H4 (cell line): Measurements from ENCODE around the gene GGA3. TPM values are rescaled to one million over a fixed set of nuclear protein-coding genes. Genes with fewer than 3 reads are reported as not detected.
A peak's percentile ranks its signal among the peaks of the same experiment; 100 is the strongest.
"Not testable (repeated sequence)": the region's sequence is repeated elsewhere in the genome, so short reads cannot be mapped to it uniquely, and the experiment has no call there.

Source experiments
- DNase-seq: peaks from one replicate; pipeline ENCODE4 v3.0.0-alpha.2; 2015; ENCODE audit warnings: low spot score
- total RNA-seq: library from RNA; depleted of rRNA; stranded (reverse); fragments of >200 nt; shearing (Covaris generic); gene quantifications from 2 replicates; pipeline ENCODE4 v1.2.3, GENCODE V29; 2014

GGA3 gene
- total RNA-seq, 1 experiment from 2014 or later = 12.7 TPM

DNA sequence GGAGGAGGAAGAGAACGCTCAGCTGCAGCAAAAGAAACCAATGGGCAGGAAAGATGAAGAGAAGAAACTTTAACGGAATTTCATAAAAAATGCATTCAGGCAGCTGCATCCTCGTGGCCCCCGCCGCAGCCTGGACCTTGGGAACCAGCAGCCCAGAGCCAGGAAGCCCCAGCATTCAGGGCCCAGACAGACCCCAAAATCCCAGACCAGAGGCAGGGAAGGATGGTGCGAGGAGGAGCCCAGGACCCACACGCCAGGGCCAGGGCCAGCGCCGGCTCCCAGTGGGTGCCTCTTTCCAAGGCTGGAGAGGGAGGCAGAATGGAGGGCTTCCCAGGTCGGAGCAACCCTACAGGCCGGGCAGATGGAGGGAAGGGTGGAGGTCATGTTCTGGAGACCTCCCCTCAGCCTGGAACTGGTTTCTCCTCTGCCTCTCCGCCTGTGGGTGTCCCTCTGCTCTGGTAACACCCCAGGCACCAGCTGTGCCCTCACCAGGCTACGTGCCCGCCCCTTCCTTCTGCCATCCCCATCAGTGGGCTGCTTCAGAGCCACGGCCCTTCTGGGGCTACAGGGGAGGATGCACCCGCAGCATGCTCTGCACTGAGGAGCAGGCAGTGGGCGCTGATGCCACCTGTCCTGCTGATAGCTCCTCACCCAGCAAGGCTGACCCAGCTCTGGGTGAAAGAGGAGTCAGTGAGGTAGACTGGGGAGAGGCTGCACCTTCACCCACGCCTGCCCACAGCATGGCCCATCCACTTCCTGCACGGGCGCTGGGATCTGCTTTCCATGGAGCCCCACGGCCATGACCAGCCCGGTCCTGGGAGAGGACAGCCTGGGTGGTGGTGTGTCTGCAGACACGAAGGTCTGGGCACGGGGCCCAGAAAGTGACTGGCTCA is 10.8 kb upstream of the GGA3 start:
- DNase-seq = no peak

DNA sequence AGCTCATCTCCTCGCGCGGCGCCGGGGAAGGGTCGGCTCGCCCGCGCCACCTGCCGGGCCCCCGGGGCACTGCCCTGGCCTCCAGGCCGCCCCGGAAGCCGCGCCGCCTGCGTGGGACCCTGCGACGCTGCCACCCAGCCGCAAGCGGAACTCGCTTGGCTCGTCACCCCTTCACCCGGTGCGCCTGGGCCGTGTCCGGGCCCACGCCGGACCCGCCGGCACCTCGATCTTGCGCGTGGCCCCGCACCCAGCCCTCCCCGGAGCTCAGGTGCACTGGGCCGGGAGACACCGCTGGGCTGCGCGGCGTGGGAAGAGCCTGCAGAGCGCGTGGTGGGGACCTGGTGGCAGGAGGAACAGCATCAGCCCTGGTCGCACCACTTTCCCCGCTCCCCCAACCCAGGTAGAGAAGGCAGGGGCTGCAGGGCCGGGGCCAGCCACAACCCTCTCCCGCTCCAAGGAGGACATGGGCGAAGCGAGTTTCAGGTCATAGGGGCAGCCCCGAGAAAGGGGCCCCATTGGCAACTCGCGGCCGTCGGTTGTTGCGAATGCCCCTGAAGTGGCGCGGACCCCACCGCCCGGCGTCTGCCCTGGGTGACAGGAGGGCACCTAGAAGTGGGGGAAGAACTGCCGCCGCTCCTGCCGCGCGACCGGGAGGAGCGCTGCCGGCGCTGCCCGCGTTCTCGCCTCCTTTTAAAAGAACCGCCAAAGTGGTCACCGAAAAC is 10.0 kb upstream of the GGA3 start:
- peak; percentile 53 for DNase-seq

DNA sequence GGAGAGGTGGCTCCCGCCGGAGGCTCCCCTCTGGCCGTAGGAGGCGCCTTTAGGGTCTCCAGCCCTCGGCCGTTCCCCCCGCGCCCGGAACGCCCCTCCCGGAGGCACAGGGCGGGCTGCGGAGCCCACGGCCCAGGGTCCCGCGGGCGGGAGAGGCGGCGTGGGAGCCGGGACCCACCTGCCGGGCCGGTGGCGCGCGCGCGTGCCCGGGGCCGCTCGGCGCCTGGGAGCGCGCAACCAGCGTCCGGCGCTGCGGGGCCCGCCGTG is 9.5 kb upstream of the GGA3 start, which contains the start of gene MIF4GD:
TSS of gene MIF4GD (minus strand) at position 266 of the 267 bp plus-strand sequence. CDS start 1,036 bp downstream, outside the sequence.
- DNase-seq = no peak

DNA sequence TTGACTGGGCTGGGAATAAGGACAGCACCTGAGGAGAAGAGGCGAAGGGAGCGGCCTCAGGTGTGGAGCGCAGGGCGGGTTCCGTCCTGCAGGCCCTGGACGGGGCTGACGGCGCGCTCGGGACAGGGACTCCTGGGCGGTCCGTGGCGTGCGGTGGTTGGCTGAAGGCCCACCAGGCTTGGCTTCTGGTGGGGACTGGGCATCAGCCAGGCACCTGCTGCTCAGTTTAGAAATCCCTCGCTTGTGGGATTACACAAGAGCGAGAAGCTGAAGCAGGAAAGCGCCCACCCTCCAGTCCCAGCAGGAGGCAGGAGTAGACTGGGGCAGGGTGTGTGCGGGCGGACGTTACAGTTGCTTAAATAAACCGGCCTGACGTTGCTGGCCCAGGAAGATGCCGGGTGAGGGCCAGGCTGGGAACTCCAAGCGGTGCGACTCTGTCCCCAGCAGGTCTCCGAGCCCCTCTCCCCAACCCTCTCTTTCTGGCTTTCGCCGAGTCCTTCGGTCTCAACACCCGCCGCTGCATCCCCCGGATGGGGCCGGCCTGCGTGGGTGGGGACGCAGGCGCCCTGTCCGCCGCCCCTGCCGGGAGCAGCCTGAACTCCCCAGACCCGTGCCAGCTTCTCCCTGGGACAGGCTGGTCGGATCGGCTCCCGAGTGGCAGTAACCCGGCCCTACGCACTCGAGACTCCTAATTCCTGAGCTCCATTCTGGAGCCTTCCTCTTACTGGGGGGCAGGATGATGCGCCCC is 9.0 kb upstream of the GGA3 start:
- peak; percentile 64 for DNase-seq

DNA sequence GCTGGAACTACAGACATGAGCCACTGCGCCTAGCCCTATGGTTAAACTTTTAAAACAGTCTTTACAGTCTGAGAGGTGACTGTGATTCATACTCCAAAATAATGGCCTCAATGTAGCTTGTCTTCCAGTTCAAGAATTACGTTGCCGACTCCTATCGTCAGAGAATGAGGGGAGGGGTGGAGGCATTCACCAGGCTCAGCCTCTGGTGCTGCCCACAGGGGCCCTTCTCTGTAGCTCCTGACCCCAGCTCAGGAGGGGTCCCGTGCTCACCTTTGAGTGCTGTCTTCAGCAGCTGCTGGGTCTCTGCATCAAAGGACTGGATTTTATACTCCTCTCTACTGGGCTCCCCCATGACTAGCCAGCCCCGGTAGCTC is 8.4 kb upstream of the GGA3 start:
- DNase-seq = no peak

DNA sequence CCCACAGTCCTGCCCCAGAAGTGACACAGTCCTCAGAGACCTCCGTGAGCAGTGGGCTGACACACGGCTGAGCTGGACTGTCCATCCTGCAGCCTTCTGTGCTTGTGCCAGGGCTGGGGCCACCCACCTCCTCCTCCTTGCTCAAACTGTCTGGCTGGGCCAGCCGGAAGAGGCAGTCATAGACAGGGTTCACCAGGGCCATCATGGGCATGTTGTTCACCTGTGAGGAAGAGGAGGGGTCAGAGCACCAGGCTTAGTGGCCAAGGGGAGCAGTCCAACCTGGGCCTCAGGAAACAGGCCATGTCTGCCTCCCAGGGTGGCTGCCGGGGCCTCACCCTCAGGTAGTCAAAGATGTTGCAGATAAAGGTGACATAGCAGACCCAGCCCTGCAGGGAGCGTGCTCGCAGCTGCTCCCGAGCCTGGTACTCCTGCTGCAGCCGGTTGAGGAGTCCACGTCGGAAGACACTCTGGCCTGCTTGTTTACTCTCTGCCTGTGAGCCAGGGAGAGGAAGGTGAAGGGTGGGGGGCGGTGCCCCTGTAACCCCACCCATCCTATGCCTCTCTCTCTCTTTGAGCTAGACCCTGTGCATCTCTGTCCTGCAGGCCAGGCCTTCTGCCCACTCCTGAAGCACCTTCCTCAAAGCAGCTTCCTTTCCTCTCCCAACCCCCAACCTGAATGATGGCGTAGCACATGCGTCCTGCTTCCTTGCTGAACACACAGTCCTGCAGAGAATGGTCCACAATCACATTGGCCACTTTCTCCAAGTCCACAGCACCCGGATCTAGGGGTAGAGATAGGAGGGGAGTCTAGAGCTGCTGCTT is 6.2 kb upstream of the GGA3 start:
- DNase-seq = no peak

DNA sequence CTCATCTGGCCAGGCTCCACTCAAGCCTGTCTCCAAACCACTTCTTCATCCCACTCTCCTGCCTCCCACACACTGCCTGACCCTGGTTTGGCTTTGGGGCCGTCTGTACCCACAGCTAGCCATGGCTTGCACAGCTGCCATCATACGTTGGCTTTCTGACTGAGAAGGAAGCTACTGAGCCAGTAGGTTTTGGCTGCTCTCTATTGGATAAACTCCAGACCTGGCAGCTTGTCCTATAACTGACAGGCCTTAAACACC is 5.7 kb upstream of the GGA3 start:
- no peak for DNase-seq

DNA sequence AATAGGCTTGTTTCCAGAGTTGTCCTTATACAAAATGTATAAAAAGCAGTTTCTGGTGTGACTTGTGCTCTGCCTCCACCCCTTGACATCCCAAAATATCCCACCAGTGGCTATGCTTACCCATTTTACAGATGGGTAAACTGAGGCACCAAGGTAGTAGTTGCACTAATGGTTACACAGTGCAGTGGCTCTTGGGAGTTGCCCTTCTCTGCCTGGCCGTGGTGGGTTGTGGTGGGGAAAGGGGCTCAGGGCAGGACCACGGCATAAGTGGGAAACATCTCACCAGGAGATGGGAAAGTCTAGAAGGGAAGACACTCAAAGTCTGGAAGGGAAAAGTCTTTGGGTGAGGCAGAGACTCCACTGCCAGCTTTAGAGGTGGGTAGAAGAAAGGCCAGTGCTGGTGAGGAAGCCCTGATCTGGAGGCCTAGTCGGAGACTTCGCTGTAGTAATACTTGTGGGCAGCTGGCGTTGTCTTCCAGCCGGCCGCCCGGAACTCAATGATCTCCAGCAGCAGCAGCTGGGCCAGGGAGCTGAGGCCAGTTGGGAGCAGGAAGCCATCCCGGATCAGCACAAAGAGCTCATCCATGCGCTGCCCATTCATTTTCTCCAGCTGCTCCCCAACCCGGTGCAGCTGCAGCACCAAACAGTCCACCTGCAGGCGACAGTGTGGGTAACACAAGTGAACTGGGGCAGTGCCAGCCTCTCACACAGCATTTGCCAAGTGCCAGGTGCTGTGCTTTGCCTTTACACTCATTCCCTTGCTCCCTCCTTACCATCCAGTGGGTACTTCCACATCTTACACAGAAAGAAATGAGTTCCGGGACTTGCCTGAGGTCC is 5.1 kb upstream of the GGA3 start:
- no peak for DNase-seq

DNA sequence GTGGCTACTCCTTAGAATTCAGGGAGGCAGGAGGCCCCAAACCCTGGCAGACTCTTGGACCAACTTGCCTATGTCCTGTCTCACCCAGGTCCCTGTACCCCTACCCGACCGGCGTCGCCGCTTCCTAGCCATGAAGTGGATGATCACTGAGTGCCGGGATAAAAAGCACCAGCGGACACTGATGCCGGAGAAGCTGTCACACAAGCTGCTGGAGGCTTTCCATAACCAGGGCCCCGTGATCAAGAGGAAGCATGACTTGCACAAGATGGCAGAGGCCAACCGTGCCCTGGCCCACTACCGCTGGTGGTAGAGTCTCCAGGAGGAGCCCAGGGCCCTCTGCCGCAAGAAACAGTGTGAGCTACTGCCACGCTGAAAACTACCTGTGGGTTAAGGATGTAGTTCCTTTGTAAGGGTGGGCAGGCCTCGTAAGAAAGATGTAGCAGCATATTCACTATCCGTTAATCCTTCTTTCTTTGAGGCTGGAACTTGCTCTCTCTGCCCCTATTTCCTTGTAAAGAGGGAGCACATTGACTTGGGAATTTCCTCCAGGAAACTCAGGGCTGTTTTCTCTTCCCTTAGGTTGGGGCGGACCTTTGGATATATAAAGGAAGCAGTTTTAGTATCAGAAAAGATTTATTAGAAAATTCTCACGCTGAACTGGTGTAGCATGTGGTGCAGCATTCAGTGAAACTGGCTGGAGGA is 4.4 kb upstream of the GGA3 start:
- no peak for DNase-seq

DNA sequence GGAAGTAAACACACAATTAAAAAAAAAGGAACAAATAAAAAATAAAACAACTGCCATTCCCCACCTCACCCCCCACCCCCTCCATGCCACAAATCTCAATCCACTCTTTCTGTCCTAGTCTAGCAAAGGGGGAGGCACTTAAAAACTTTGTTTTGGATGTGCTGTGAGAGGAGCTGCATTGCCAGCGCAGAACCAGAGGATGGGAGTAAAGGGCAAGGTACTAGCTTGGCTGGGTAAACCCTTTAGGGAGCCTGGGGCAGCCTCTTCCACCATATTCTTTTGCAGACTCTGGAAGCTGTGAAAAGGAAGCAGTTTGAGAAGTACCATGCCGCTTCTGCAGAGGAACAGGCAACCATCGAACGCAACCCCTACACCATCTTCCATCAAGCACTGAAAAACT is 1.6 kb upstream of the GGA3 start:
- no peak for DNase-seq

DNA sequence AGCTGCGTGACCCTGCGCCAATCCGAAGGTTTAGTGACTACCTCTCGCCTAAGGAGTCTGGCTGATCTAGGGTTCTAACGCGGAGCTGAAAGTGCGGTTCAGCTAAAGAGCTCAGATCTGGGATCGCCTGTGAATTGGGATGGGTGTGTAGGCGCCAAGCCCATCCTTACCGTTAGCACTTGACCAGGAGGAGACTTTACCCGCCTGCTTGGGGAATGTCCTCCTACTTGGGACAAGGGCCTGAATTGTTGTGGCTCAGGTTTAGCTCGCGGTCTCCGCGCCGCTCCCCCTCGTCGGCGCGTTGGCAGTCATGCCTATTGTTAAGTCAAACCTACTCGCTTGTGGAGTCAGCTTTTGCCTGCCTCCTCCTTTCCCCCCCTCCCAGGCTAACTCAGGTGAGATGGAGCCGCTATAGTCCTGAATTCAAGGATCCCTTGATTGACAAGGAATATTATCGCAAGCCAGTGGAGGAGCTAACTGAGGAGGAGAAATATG is 753 bp upstream of the GGA3 start:
- DNase-seq = no peak

DNA sequence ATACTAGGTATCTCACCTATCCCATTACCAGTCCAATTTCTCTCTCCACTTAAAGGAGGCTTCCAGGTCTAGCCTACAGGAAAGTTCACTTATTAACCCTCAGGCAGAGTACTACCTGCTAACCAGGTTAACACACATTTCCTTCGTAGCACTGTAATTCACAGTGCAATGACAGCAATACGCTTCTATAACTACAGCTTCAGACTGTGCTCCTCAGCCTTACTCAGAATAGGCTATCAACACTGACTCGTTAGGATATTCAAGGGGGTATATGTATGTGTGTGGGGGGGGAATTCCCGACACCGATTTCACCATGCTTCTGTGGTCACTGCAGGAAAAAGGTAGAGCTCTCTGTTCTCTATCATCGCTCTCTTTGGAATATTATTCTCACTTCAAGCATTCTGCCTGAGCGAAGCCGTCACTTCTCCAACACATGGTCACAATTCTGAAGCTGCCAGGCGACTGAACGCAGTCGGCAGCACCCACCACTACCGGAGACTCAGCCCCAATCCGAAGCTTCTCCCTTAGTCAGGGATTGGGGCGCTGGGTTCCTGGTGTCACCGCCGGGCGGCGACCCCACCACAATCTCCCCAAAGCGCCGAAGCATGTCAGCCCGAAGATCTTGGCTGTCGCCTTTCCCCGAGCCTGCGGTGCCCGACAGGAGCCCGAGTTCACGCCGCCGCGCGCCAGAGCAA is 618 bp downstream of the GGA3 start:
- DNase-seq = no peak

DNA sequence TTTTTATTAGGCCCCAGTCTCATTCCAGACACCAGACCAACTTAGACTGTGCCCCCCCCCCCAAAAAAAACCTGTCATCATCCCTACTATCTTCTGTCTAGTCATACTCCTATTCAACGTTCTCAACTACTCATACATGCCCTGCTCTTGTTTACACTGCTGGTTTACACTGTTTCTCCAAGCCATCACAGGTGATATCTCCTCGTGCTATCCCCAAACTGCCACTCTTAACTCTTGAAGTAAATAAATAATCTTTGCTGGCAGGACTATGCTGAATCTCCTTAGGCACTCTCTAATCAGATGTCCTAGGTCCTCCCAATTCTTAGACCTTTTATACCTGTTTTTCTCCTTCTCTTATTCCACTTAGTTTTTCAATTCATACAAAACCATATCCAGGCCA is 4.2 kb downstream of the GGA3 start:
- not testable (repeated sequence) for DNase-seq

DNA sequence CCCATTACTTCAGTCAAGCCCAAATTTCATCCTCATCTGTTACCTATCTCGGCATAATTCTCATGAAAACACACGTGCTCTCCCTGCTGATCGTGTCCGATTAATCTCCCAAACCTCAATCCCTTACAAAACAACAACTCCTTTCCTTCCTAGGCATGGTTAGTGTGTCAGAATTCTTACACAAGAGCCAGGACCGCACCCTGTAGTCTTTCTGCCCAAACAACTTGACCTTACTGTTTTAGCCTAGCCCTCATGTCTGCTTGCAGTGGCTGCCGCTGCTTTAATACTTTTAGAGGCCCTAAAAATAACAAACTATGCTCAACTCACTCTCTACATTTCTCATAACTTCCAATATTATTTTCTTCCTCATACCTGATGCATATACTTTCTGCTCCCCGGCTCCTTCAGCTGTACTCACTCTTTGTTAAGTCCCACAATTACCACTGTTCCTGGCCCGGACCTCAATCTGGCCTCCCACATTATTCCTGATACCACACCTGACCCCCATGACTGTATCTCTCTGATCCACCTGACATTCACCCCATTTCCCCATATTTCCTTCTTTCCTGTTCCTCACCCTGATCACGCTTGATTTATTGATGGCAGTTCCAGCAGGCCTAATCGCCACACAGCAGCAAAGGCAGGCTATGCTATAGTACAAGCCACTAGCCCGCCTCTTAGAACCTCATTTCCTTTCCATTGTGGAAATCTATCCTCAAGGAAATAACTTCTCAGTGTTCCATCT is 5.3 kb downstream of the GGA3 start:
- DNase-seq = not testable (repeated sequence)

DNA sequence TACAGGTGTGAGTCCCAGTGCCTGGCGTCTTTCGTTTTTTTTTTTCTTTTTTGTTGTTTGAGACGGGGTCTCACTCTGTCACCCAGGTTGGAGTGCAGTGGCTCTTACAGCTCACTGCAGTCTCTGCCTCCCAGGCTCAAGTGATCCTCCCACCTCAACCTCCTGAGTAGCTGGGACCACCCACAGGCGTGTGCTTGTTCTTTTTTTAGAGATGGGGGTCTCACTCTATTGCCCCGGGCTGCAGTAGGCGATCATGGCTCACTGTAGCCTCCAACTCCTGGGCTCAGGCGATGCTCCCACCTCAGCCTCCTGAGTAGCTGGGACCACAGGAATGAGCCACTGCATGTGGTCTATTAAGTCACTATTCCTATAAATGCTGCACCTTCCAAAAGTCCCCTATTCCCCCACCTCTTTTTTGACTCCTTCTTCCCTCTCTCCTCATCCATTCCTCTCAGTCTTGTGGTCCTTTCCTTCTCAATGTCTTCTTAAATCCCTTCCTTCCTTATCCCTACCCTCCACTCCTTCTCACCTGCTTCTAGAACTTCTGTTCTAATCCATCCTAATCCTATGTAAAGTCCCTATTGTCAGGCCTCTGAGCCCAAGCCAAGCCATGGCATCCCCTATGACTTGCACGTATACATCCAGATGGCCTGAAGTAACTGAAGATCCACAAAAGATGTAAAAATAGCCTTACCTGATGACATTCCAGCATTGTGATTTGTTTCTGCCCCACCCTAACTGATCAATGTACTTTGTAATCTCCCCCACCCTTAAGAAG is 9.2 kb downstream of the GGA3 start:
- DNase-seq = no peak

DNA sequence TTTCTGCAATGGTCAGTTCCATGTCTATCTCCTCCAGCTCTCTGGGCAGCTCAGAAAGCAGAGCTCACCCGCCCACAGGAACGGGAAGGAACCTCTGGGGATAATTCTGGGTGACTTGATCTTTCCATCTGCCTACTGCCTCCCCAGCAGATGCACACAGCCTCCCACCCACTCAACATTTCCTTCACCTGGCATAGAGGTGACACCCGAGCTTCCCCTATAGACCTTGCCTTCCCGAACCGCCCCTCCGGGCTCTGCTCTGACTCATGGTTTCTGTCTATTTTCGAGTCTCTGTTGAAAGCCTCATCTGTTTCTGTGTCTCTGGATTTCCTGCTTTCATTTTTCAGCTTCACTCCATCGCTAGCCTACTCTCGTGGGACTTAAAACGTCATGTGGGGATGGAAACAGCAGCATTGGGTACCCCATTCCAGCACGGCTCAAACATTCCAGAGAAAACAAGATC is 11.4 kb downstream of the GGA3 start:
- no peak for DNase-seq

DNA sequence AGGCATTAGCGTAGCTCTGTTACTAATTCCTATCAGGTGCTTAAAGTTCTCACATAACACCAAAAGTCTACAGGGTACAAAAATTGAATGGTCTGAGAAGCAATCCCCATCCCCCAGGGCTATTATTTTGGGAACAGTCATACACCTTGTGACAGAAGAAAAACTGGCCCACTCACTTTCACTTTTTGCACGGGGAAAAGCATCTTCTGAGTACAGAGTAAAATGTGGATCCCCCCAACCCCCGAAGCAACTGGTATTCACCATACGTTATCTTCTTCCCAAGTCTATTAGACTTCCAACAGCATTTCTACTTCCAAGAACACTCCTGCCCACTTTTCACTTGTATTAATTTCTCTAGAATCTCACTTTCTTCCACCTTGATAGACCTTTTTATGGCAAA is 11.8 kb downstream of the GGA3 start:
- DNase-seq = no peak

DNA sequence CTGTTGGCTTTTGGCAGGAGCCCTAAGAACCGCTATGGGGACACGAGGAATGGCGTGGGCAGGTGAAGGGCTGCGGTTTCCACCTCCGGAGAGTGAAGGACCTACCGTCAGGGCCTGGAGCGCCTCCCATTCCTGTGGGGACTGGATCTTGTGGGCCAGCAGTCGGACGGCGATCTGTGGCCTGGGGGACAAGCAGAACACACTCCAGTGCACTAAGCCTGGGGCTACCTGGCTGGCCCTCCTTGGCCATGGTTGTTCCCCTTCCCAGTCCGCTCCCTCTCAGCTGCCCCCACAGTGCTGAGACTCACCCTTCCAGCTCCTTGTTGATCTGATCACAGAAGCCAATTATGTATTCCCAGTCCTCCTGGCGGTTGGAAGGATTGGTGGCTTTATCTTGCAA is 15.0 kb downstream of the GGA3 start:
- no peak for DNase-seq
